ENCODE measurements around the gene SYPL2. TPM values are rescaled to one million over a fixed set of nuclear protein-coding genes. Genes with fewer than 3 reads are reported as not detected.

SYPL2 gene
- total and polyA plus RNA-seq, 3 donors from 2014 or later = 29.7 to 67.5 (median 46.1) TPM

- intact Hi-C loops (cut with DNase I; ENCODE audit: low total_unique reads) = no loop called here
Observed at GRCh38 chr1:109522026-109522425, 55.7 kb downstream of the SYPL2 start.

GRCh38 chr1:109523706-109524105, 57.4 kb downstream of the SYPL2 start:
- Histone ChIP-seq H3K4me3 (no peak overlapping the region), H3K27me3 (no peaks in the 10 kb centered on the region), H3K36me3 (ENCODE audit: low read depth, missing control alignments) (no peaks in the 10 kb centered on the region), H3K27ac (no peak overlapping the region), H3K9me3 (no peaks in the 10 kb centered on the region), H3K4me1 (peaks cover 12% of the 10 kb centered on the region)
- 90% methylated on average over 2 of the region's 2 CpGs for WGBS, 2 donors
- intact Hi-C loops (cut with DNase I; ENCODE audit: low total_unique reads) = no loop called here
- no peak for TF ChIP-seq CTCF (IDR thresholded peaks at IDR 0.05)
- no peak for TF ChIP-seq POLR2A (IDR thresholded peaks at IDR 0.05)
- DNase-seq = no peak

More at GRCh38 chr1:109522026-109522425, 55.7 kb downstream of the SYPL2 start:
- no peak overlapping the region for H3K27ac ChIP-seq
- no peak overlapping the region for H3K4me3 ChIP-seq
- no peaks in the 10 kb centered on the region for H3K27me3 ChIP-seq
- H3K4me1 ChIP-seq = peaks cover 12% of the 10 kb centered on the region
- WGBS, 2 donors = 77 to 83% methylated on average over 7 of the region's 7 CpGs
- DNase-seq = no peak
- TF ChIP-seq POLR2A (IDR thresholded peaks at IDR 0.05) = no peak
- no peak for TF ChIP-seq CTCF (IDR thresholded peaks at IDR 0.05)
- no peaks in the 10 kb centered on the region for H3K36me3 ChIP-seq (ENCODE audit: low read depth, missing control alignments)
- no peaks in the 10 kb centered on the region for H3K9me3 ChIP-seq

GRCh38 chr1:109527098-109527811, 60.9 kb downstream of the SYPL2 start:
- Histone ChIP-seq H3K27ac (no peak overlapping the region), H3K4me3 (no peak overlapping the region), H3K27me3 (no peaks in the 10 kb centered on the region), H3K4me1 (peaks cover 27% of the 10 kb centered on the region), H3K36me3 (ENCODE audit: low read depth, missing control alignments) (no peaks in the 10 kb centered on the region), H3K9me3 (no peaks in the 10 kb centered on the region)
- WGBS, 2 donors = 89 to 90% methylated on average over 14 of the region's 14 CpGs
- intact Hi-C loops (cut with DNase I; ENCODE audit: low total_unique reads) = no loop called here
- TF ChIP-seq CTCF (IDR thresholded peaks at IDR 0.05) (no peak), POLR2A (IDR thresholded peaks at IDR 0.05) (no peak)
- DNase-seq = no peak

GRCh38 chr1:109527846-109528695, 61.7 kb downstream of the SYPL2 start:
- Histone ChIP-seq H3K27ac (no peak overlapping the region), H3K4me1 (peaks cover 35% of the 10 kb centered on the region), H3K36me3 (ENCODE audit: low read depth, missing control alignments) (no peaks in the 10 kb centered on the region), H3K4me3 (no peak overlapping the region), H3K9me3 (no peaks in the 10 kb centered on the region), H3K27me3 (no peaks in the 10 kb centered on the region)
- intact Hi-C loops (cut with DNase I; ENCODE audit: low total_unique reads) = no loop called here
- TF ChIP-seq CTCF (IDR thresholded peaks at IDR 0.05) = no peak
- no peak for TF ChIP-seq POLR2A (IDR thresholded peaks at IDR 0.05)
- no peak for DNase-seq
- 87 to 92% methylated on average over 9 of the region's 9 CpGs for WGBS, 2 donors

Measured in testis (tissue), 3 donors.